Mammary epithelial cell (primary cell): ENCODE results near the gene PARD3B.

Source experiments
- EZH2 ChIP-seq: IDR thresholded peaks from 2 replicates; pipeline ENCODE4 v1.6.1; 2012; ENCODE audit warnings: low read length, inconsistent platforms, borderline replicate concordance
- TF ChIP-seq, protein P1 (sequence below), 2 donors: IDR thresholded peaks in 1 of 2; conservative IDR thresholded peaks in 1 of 2; 2 replicates each; pipeline ENCODE4 v1.5.1; 2011 to 2012; ENCODE audit warnings: inconsistent platforms in 2 of 2, low read length in 2 of 2, mild to moderate bottlenecking in 2 of 2, control low read depth in 1 of 2, low read depth in 1 of 2; ENCODE audit not compliant: insufficient read depth in 1 of 2; ENCODE audit errors: extremely low read depth in 1 of 2

DNA sequence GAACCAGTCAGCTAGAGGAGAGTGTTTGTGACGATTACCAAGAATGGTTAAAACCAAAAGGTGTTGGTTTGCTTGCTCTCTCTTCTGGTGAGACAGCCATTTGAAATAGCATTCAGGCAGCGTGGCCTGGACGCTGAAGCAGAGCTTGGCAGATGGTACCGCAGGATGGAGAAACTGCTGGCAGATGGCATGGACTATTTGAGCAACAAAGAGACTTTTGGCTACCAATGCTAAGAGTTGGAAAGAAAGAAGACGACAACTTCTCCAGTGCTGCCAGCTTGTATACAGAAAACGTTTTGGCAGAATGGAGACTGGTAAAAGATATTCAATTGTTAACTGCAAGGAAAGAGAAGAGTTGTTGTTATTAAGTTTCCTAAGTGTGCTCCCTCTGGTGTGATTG is 315.0 kb downstream of the PARD3B start:
- TF ChIP-seq, protein P1, sequence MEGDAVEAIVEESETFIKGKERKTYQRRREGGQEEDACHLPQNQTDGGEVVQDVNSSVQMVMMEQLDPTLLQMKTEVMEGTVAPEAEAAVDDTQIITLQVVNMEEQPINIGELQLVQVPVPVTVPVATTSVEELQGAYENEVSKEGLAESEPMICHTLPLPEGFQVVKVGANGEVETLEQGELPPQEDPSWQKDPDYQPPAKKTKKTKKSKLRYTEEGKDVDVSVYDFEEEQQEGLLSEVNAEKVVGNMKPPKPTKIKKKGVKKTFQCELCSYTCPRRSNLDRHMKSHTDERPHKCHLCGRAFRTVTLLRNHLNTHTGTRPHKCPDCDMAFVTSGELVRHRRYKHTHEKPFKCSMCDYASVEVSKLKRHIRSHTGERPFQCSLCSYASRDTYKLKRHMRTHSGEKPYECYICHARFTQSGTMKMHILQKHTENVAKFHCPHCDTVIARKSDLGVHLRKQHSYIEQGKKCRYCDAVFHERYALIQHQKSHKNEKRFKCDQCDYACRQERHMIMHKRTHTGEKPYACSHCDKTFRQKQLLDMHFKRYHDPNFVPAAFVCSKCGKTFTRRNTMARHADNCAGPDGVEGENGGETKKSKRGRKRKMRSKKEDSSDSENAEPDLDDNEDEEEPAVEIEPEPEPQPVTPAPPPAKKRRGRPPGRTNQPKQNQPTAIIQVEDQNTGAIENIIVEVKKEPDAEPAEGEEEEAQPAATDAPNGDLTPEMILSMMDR (conservative IDR thresholded peaks at IDR 0.05 in 1 of 2, IDR thresholded peaks at IDR 0.05 in 1 of 2; ENCODE audit: extremely low read depth in 1 of 2, insufficient read depth in 1 of 2, low read depth in 1 of 2, low read length in 2 of 2): no peak
- TF ChIP-seq EZH2: no peak
